Right ventricle myocardium inferior (tissue), 1 donor: ENCODE measurements around the gene P2RX7. TPM values are rescaled to one million over a fixed set of nuclear protein-coding genes. Genes with fewer than 3 reads are reported as not detected.

Experiments used
- ATAC-seq: fragments of 200-7000 bp; cut with Tn5 transposase; one replicate; pipeline ENCODE4 v1.9.1; 2020; ENCODE audit warnings: mild to moderate bottlenecking, moderate library complexity
- DNase-seq: peaks from one replicate; pipeline ENCODE4 v3.0.0; 2021; ENCODE audit errors: missing footprints
- intact Hi-C: fragments of 100-400 bp; cut with DNase I; formaldehyde crosslinking; loops from one replicate; pipeline ENCODE4 v1.11.0; 2022
- total RNA-seq: library from RNA; stranded (reverse); fragmentation: NEBNext Ultra II Directional; extraction: Animal tissue kit (Norgen Biotek cat#: 25700); gene quantifications from one replicate; pipeline ENCODE4 v1.2.1, GENCODE V29; 2021
- donor health status: DM: no; HTN: yes; CAD: no; lungs with severe emphysema.

The P2RX7 gene
- total RNA-seq, 1 donor from 2014 or later = 2.0 TPM

- ATAC-seq (no peak), DNase-seq (no peak)
- intact Hi-C loops = no loop called here
Observed at GRCh38 chr12:121237415-121237814, 104.7 kb downstream of the P2RX7 start.

Other genes with a start within 250 kb of the P2RX7 start
- gene SPPL3, start 228.5 kb upstream of the P2RX7 start, total RNA-seq = 30.4 TPM
- not detected for gene HNF1A, start 154.3 kb upstream of the P2RX7 start, total RNA-seq
- gene C12orf43, start 116.4 kb upstream of the P2RX7 start, total RNA-seq = 8.2 TPM
- 0.08 TPM for gene OASL, start 93.6 kb upstream of the P2RX7 start, total RNA-seq
- 4.7 TPM for gene P2RX4, start 77.3 kb downstream of the P2RX7 start, total RNA-seq
- gene CAMKK2, start 163.8 kb downstream of the P2RX7 start, total RNA-seq = 15.2 TPM
- 61.8 TPM for gene ANAPC5, start 219.5 kb downstream of the P2RX7 start, total RNA-seq